Cardiac muscle cell (in vitro differentiated cells and primary cell): ENCODE data around the gene TSTD1. TPM values are rescaled to one million over a fixed set of nuclear protein-coding genes. Genes with fewer than 3 reads are reported as not detected.
"Not testable (repeated sequence)": the region's sequence is repeated elsewhere in the genome, so short reads cannot be mapped to it uniquely, and the experiment has no call there.

ENCODE experiments used
- DNase-seq, 2 donors: peaks; one replicate each; pipeline versions ENCODE4 v3.0.0 to v3.0.0-alpha.2; 2010 to 2017; ENCODE audit warnings: low read depth in 1 of 2, low spot score in 1 of 2
- H3K27ac ChIP-seq: fragments of 200-600 bp; sonication (generic); 2 replicates; pipeline ENCODE4 v1.5.1; 2016
- H3K27me3 ChIP-seq: fragments of 200-600 bp; sonication (generic); 2 replicates; pipeline ENCODE4 v1.6.0; 2016; ENCODE audit warnings: control low read depth
- H3K36me3 ChIP-seq: fragments of 200-600 bp; sonication (generic); 2 replicates; pipeline ENCODE4 v1.5.1; 2016; ENCODE audit warnings: control low read depth
- H3K4me1 ChIP-seq: fragments of 200-600 bp; sonication (generic); 2 replicates; pipeline ENCODE4 v1.8.1; 2017; ENCODE audit warnings: low read depth, mild to moderate bottlenecking, mixed run types
- H3K4me3 ChIP-seq: fragments of 200-600 bp; sonication (generic); 2 replicates; pipeline ENCODE4 v1.5.1; 2016; ENCODE audit warnings: mild to moderate bottlenecking
- H3K9me3 ChIP-seq: fragments of 200-600 bp; sonication (generic); 2 replicates; pipeline ENCODE4 v1.5.1; 2017; ENCODE audit warnings: low read depth, mild to moderate bottlenecking, control low read depth
- polyA plus RNA-seq: library from polyadenylated mRNA; unstranded; fragments of >200 nt; fragmentation: Nextera tagmentation; extraction: Ambion mirVana; gene quantifications from 2 replicates; pipeline ENCODE4 v1.2.1, GENCODE V29; 2016
- total RNA-seq: library from RNA; depleted of rRNA; stranded (reverse); fragments of >200 nt; gene quantifications from 2 replicates; pipeline ENCODE4 v1.2.3, GENCODE V29; 2016
- TF ChIP-seq, protein P1 (sequence below): IDR thresholded peaks from 2 replicates; pipeline ENCODE4 v1.5.1; 2012; ENCODE audit warnings: low read depth, mild to moderate bottlenecking, low read length

TSTD1 gene
- total and polyA plus RNA-seq, 2 experiments from 2014 or later: 262 to 448 TPM

GRCh38 chr1:160993544-160994193, 45.1 kb downstream of the TSTD1 start:
- H3K36me3 ChIP-seq: peaks cover 11% of the 10 kb centered on the region
- H3K9me3 ChIP-seq: no peaks in the 10 kb centered on the region
- peak overlapping the region; percentile 17 for H3K27ac ChIP-seq
- peaks cover 13% of the 10 kb centered on the region for H3K4me1 ChIP-seq
- H3K27me3 ChIP-seq: no peaks in the 10 kb centered on the region
- no peak overlapping the region for H3K4me3 ChIP-seq
- TF ChIP-seq, protein P1, sequence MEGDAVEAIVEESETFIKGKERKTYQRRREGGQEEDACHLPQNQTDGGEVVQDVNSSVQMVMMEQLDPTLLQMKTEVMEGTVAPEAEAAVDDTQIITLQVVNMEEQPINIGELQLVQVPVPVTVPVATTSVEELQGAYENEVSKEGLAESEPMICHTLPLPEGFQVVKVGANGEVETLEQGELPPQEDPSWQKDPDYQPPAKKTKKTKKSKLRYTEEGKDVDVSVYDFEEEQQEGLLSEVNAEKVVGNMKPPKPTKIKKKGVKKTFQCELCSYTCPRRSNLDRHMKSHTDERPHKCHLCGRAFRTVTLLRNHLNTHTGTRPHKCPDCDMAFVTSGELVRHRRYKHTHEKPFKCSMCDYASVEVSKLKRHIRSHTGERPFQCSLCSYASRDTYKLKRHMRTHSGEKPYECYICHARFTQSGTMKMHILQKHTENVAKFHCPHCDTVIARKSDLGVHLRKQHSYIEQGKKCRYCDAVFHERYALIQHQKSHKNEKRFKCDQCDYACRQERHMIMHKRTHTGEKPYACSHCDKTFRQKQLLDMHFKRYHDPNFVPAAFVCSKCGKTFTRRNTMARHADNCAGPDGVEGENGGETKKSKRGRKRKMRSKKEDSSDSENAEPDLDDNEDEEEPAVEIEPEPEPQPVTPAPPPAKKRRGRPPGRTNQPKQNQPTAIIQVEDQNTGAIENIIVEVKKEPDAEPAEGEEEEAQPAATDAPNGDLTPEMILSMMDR: peak; percentile 51
- DNase-seq: peak in 1 of 2 donors; percentile 92

DNA sequence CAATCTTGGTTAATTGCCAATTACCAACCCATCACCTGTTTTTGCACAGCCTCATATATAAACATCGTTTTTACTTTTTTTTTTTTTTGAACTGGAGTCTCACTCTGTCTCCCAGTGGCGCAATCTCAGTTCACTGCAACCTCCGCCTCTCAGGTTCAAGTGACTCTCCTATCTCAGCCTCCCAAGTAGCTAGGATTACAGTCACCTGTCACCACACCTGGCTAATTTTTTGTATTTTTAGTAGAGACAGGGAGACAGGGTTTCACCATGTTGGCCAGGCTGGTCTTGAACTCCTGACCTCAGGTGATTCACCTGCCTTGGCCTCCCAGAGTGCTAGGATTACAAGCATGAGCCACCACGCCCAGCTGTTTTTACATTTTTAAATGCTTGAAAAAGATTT, 46.7 kb downstream of the TSTD1 start:
- H3K4me3 ChIP-seq, H3K4me1 ChIP-seq, H3K27me3 ChIP-seq, H3K27ac ChIP-seq, H3K36me3 ChIP-seq, H3K9me3 ChIP-seq, DNase-seq: not testable (repeated sequence)

Other genes starting within 250 kb of the TSTD1 start
- gene LY9, start 242.8 kb downstream of the TSTD1 start, total RNA-seq: not detected in 2 replicates
- not detected in 2 replicates for gene LY9, start 242.8 kb downstream of the TSTD1 start, polyA plus RNA-seq
- not detected in 2 replicates for gene CD244, start 176.1 kb downstream of the TSTD1 start, total RNA-seq
- gene CD244, start 176.1 kb downstream of the TSTD1 start, polyA plus RNA-seq: 0.11 TPM in 1 of 2 replicates, not detected in the other
- gene ITLN1, start 153.8 kb downstream of the TSTD1 start, total RNA-seq: 0.21 TPM in 1 of 2 replicates, not detected in the other
- 0.34 TPM in 1 of 2 replicates, not detected in the other for gene ITLN1, start 153.8 kb downstream of the TSTD1 start, polyA plus RNA-seq
- gene ITLN2, start 84.2 kb downstream of the TSTD1 start, total RNA-seq: not detected in 2 replicates
- not detected in 2 replicates for gene ITLN2, start 84.2 kb downstream of the TSTD1 start, polyA plus RNA-seq
- gene F11R, start 17.8 kb downstream of the TSTD1 start, total RNA-seq: 68.1 and 93.7 TPM in 2 replicates
- gene F11R, start 17.8 kb downstream of the TSTD1 start, polyA plus RNA-seq: 90.1 and 139 TPM in 2 replicates
- 110 and 127 TPM in 2 replicates for gene USF1, start 7.0 kb upstream of the TSTD1 start, total RNA-seq
- gene USF1, start 7.0 kb upstream of the TSTD1 start, polyA plus RNA-seq: 33.7 and 45.5 TPM in 2 replicates
- not detected in 2 replicates for gene ARHGAP30, start 30.9 kb upstream of the TSTD1 start, total RNA-seq
- gene ARHGAP30, start 30.9 kb upstream of the TSTD1 start, polyA plus RNA-seq: 1.8 and 1.9 TPM in 2 replicates
- not detected in 2 replicates for gene NECTIN4, start 50.6 kb upstream of the TSTD1 start, total RNA-seq
- not detected in 2 replicates for gene NECTIN4, start 50.6 kb upstream of the TSTD1 start, polyA plus RNA-seq
- gene KLHDC9, start 59.4 kb upstream of the TSTD1 start, total RNA-seq: 36.5 and 42.4 TPM in 2 replicates
- 41.2 and 48.7 TPM in 2 replicates for gene KLHDC9, start 59.4 kb upstream of the TSTD1 start, polyA plus RNA-seq
- 85.4 and 137 TPM in 2 replicates for gene PFDN2, start 79.1 kb upstream of the TSTD1 start, total RNA-seq
- 103 and 121 TPM in 2 replicates for gene PFDN2, start 79.1 kb upstream of the TSTD1 start, polyA plus RNA-seq
- 60.7 and 65.9 TPM in 2 replicates for gene NIT1, start 79.1 kb upstream of the TSTD1 start, total RNA-seq
- 64.6 and 92.6 TPM in 2 replicates for gene NIT1, start 79.1 kb upstream of the TSTD1 start, polyA plus RNA-seq
- 28.1 and 36.5 TPM in 2 replicates for gene DEDD, start 93.7 kb upstream of the TSTD1 start, total RNA-seq
- gene DEDD, start 93.7 kb upstream of the TSTD1 start, polyA plus RNA-seq: 30.8 and 35.5 TPM in 2 replicates
- 51.2 and 61.2 TPM in 2 replicates for gene UFC1, start 115.0 kb upstream of the TSTD1 start, total RNA-seq
- 122 and 124 TPM in 2 replicates for gene UFC1, start 115.0 kb upstream of the TSTD1 start, polyA plus RNA-seq
- 18.7 and 19.6 TPM in 2 replicates for gene USP21, start 120.5 kb upstream of the TSTD1 start, total RNA-seq
- gene USP21, start 120.5 kb upstream of the TSTD1 start, polyA plus RNA-seq: 48.8 and 59.9 TPM in 2 replicates
- 35.4 and 53.8 TPM in 2 replicates for gene PPOX, start 127.5 kb upstream of the TSTD1 start, total RNA-seq
- 67.0 and 67.1 TPM in 2 replicates for gene PPOX, start 127.5 kb upstream of the TSTD1 start, polyA plus RNA-seq
- gene B4GALT3, start 138.5 kb upstream of the TSTD1 start, total RNA-seq: 31.3 and 36.9 TPM in 2 replicates
- 44.7 and 54.7 TPM in 2 replicates for gene B4GALT3, start 138.5 kb upstream of the TSTD1 start, polyA plus RNA-seq
- 0.88 and 4.0 TPM in 2 replicates for gene ADAMTS4, start 160.1 kb upstream of the TSTD1 start, total RNA-seq
- 1.9 and 3.5 TPM in 2 replicates for gene ADAMTS4, start 160.1 kb upstream of the TSTD1 start, polyA plus RNA-seq
- gene NDUFS2, start 163.4 kb upstream of the TSTD1 start, total RNA-seq: 183 and 204 TPM in 2 replicates
- 346 and 367 TPM in 2 replicates for gene NDUFS2, start 163.4 kb upstream of the TSTD1 start, polyA plus RNA-seq
- gene FCER1G, start 176.3 kb upstream of the TSTD1 start, total RNA-seq: not detected in 2 replicates
- gene FCER1G, start 176.3 kb upstream of the TSTD1 start, polyA plus RNA-seq: 0.50 TPM in 1 of 2 replicates, not detected in the other
- gene APOA2, start 184.7 kb upstream of the TSTD1 start, total RNA-seq: 1.0 TPM in 1 of 2 replicates, not detected in the other
- 3.1 TPM in 1 of 2 replicates, not detected in the other for gene APOA2, start 184.7 kb upstream of the TSTD1 start, polyA plus RNA-seq
- gene TOMM40L, start 187.1 kb upstream of the TSTD1 start, total RNA-seq: 12.5 and 21.6 TPM in 2 replicates
- 12.6 and 13.6 TPM in 2 replicates for gene TOMM40L, start 187.1 kb upstream of the TSTD1 start, polyA plus RNA-seq
- gene NR1I3, start 199.2 kb upstream of the TSTD1 start, total RNA-seq: 0.33 TPM in 1 of 2 replicates, not detected in the other
- gene NR1I3, start 199.2 kb upstream of the TSTD1 start, polyA plus RNA-seq: not detected in 2 replicates
- gene PCP4L1, start 219.8 kb upstream of the TSTD1 start, total RNA-seq: 0.14 and 0.21 TPM in 2 replicates
- gene PCP4L1, start 219.8 kb upstream of the TSTD1 start, polyA plus RNA-seq: not detected in 2 replicates